Mammary epithelial cell (primary cell): ENCODE data around the gene PON1.

Source experiments
- CTCF ChIP-seq, 2 donors: IDR thresholded peaks in 1 of 2; conservative IDR thresholded peaks in 1 of 2; 2 replicates each; pipeline ENCODE4 v1.5.1; 2011 to 2012; ENCODE audit warnings: inconsistent platforms in 2 of 2, low read length in 2 of 2, mild to moderate bottlenecking in 2 of 2, control low read depth in 1 of 2, low read depth in 1 of 2; ENCODE audit not compliant: insufficient read depth in 1 of 2; ENCODE audit errors: extremely low read depth in 1 of 2
- EZH2 ChIP-seq: IDR thresholded peaks from 2 replicates; pipeline ENCODE4 v1.6.1; 2012; ENCODE audit warnings: low read length, inconsistent platforms, borderline replicate concordance

GRCh38 chr7:95263785-95264362 lies 60.5 kb downstream of the PON1 start:
- TF ChIP-seq CTCF (conservative IDR thresholded peaks at IDR 0.05 in 1 of 2, IDR thresholded peaks at IDR 0.05 in 1 of 2; ENCODE audit: extremely low read depth in 1 of 2, insufficient read depth in 1 of 2, low read depth in 1 of 2, low read length in 2 of 2): no peak
- TF ChIP-seq EZH2: no peak
